ENCODE measurements around the gene VTI1A.

- TF ChIP-seq POLR2AphosphoS5 (IDR thresholded peaks at IDR 0.05; ENCODE audit: borderline replicate concordance, low read depth, low read length) (no peak), EZH2 (IDR thresholded peaks at IDR 0.05) (no peak)
These were observed 388.3 kb downstream of the VTI1A start for GRCh38 chr10:112835217-112835715.

Data from SK-N-MC (cell line).